ENCODE data around the gene PKIB.

GRCh38 chr6:122653094-122653493 lies 42.9 kb downstream of the PKIB start:
- TF ChIP-seq, protein P1, sequence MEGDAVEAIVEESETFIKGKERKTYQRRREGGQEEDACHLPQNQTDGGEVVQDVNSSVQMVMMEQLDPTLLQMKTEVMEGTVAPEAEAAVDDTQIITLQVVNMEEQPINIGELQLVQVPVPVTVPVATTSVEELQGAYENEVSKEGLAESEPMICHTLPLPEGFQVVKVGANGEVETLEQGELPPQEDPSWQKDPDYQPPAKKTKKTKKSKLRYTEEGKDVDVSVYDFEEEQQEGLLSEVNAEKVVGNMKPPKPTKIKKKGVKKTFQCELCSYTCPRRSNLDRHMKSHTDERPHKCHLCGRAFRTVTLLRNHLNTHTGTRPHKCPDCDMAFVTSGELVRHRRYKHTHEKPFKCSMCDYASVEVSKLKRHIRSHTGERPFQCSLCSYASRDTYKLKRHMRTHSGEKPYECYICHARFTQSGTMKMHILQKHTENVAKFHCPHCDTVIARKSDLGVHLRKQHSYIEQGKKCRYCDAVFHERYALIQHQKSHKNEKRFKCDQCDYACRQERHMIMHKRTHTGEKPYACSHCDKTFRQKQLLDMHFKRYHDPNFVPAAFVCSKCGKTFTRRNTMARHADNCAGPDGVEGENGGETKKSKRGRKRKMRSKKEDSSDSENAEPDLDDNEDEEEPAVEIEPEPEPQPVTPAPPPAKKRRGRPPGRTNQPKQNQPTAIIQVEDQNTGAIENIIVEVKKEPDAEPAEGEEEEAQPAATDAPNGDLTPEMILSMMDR (IDR thresholded peaks at IDR 0.05), result no peak
- no peak for TF ChIP-seq POLR2A (IDR thresholded peaks at IDR 0.05)
- TF ChIP-seq EP300 (IDR thresholded peaks at IDR 0.05), result no peak
